ENCODE measurements around the gene IPO11. TPM values are rescaled to one million over a fixed set of nuclear protein-coding genes. Genes with fewer than 3 reads are reported as not detected.

IPO11 gene
- total and polyA plus RNA-seq, 2 of the 13 experiments (the other 11 are each of a cell fraction or from before 2014, with no cell fraction given): 13.9 to 24.4 TPM

GRCh38 chr5:62581836-62582597, 169.5 kb downstream of the IPO11 start:
- H3K79me2 ChIP-seq (ENCODE audit: insufficient read depth, low read length): no peaks in the 10 kb centered on the region
- no peak overlapping the region for H2AFZ ChIP-seq (ENCODE audit: low read length)
- no peak overlapping the region for H3K27ac ChIP-seq (ENCODE audit: extremely low read length, insufficient read depth, low read length)
- POLR2A ChIA-PET: no interaction called here
- H3K9ac ChIP-seq (ENCODE audit: insufficient read depth, low read depth, low read length): no peak overlapping the region
- DNase-seq (ENCODE audit: low spot score): no peak
- CTCF ChIA-PET (ENCODE audit: low intra/inter-chr PET ratio, low total read pairs): no interaction called here
- H3K9me3 ChIP-seq (ENCODE audit: low read length): no peaks in the 10 kb centered on the region
- in situ Hi-C loops (cut with HindIII; ENCODE audit: extremely low pct_ligation_motif_present, low pct_unique_long_range_greater_than_20kb): no loop called here
- intact Hi-C loops (cut with micrococcal nuclease; ENCODE audit: unreplicated experiment): no loop called here
- H3K36me3 ChIP-seq (replicated peaks in 1 of 2; ENCODE audit: control insufficient read depth in 1 of 2, insufficient read depth in 2 of 2, low read length in 2 of 2): peaks cover 0 to 13% of the 10 kb centered on the region in 2 experiments; a peak in 4 of 5 replicates
- H3K4me2 ChIP-seq (ENCODE audit: low read depth, low read length): no peak overlapping the region
- no peak for ATAC-seq
- FAIRE-seq: no peak
- no peaks in the 10 kb centered on the region for H3K4me1 ChIP-seq (ENCODE audit: insufficient read depth, low read length)
- no peaks in the 10 kb centered on the region for H4K20me1 ChIP-seq (ENCODE audit: insufficient read depth, low read length)
- over 99% methylated on average over 8 of the region's 8 CpGs for WGBS (ENCODE audit: low lambda C conversion rate)
- H3K4me3 ChIP-seq (replicated peaks in 1 of 3; ENCODE audit: insufficient read depth in 1 of 3, low read depth in 2 of 3, low read length in 3 of 3): no peak overlapping the region
- no TSS peak for BruUV-seq (replicated peaks)
- H3K27me3 ChIP-seq (ENCODE audit: control insufficient read depth in 1 of 2, insufficient read depth in 2 of 2, low read length in 2 of 2): no peaks in the 10 kb centered on the region
- no peak for TF ChIP-seq TBP (CRISPR knock-in tag; IDR thresholded peaks at IDR 0.05)

- Histone ChIP-seq H3K4me2 (ENCODE audit: low read depth, low read length) (no peak overlapping the region), H3K9me3 (ENCODE audit: low read length) (no peaks in the 10 kb centered on the region), H2AFZ (ENCODE audit: low read length) (no peak overlapping the region), H3K27ac (ENCODE audit: extremely low read length, insufficient read depth, low read length) (no peak overlapping the region), H3K36me3 (replicated peaks in 1 of 2; ENCODE audit: control insufficient read depth in 1 of 2, insufficient read depth in 2 of 2, low read length in 2 of 2) (peaks cover 0 to 13% of the 10 kb centered on the region in 2 experiments; a peak in 4 of 5 replicates), H3K9ac (ENCODE audit: insufficient read depth, low read depth, low read length) (no peak overlapping the region), H3K27me3 (ENCODE audit: control insufficient read depth in 1 of 2, insufficient read depth in 2 of 2, low read length in 2 of 2) (no peaks in the 10 kb centered on the region), H3K4me3 (replicated peaks in 1 of 3; ENCODE audit: insufficient read depth in 1 of 3, low read depth in 2 of 3, low read length in 3 of 3) (no peak overlapping the region), H4K20me1 (ENCODE audit: insufficient read depth, low read length) (no peaks in the 10 kb centered on the region), H3K79me2 (ENCODE audit: insufficient read depth, low read length) (no peaks in the 10 kb centered on the region), H3K4me1 (ENCODE audit: insufficient read depth, low read length) (peaks cover 19% of the 10 kb centered on the region)
- DNase-seq (ENCODE audit: low spot score): no peak
- TF ChIP-seq DMAP1 (CRISPR knock-in tag; IDR thresholded peaks at IDR 0.05) (no peak), KLF16 (CRISPR knock-in tag; IDR thresholded peaks at IDR 0.05) (no peak), NPAS2 (CRISPR knock-in tag; IDR thresholded peaks at IDR 0.05; ENCODE audit: borderline replicate concordance) (no peak), NBN (conservative IDR thresholded peaks at IDR 0.05) (no peak), HNF4A (CRISPR knock-in tag; IDR thresholded peaks at IDR 0.05) (no peak), SIX4 (CRISPR knock-in tag; IDR thresholded peaks at IDR 0.05) (no peak), ZNF850 (CRISPR knock-in tag; conservative IDR thresholded peaks at IDR 0.05) (no peak), POLR2A (IDR thresholded peaks at IDR 0.05; ENCODE audit: insufficient read depth in 1 of 2, low read depth in 2 of 2, low read length in 2 of 2) (no peak), ATF4 (CRISPR knock-in tag; IDR thresholded peaks at IDR 0.05) (no peak), GTF2F1 (IDR thresholded peaks at IDR 0.05; ENCODE audit: low read length) (no peak), BATF2 (CRISPR knock-in tag; IDR thresholded peaks at IDR 0.05) (no peak), ZNF343 (CRISPR knock-in tag; IDR thresholded peaks at IDR 0.05) (no peak), JUND (CRISPR knock-in tag; IDR thresholded peaks at IDR 0.05) (no peak), KDM3A (CRISPR knock-in tag; IDR thresholded peaks at IDR 0.05; ENCODE audit: low read depth) (no peak), KLF6 (CRISPR knock-in tag; IDR thresholded peaks at IDR 0.05) (no peak)
- POLR2A ChIA-PET: no interaction called here
- 97% methylated on average over 3 of the region's 3 CpGs for WGBS (ENCODE audit: low lambda C conversion rate)
- ATAC-seq: no peak
- in situ Hi-C loops (cut with HindIII; ENCODE audit: extremely low pct_ligation_motif_present, low pct_unique_long_range_greater_than_20kb): no loop called here
- CTCF ChIA-PET (ENCODE audit: low intra/inter-chr PET ratio, low total read pairs): no interaction called here
- no peak for FAIRE-seq
- no TSS peak for BruUV-seq (replicated peaks)
- intact Hi-C loops (cut with micrococcal nuclease; ENCODE audit: unreplicated experiment): no loop called here
Observed at GRCh38 chr5:62584391-62584790, 171.8 kb downstream of the IPO11 start.

Data from HepG2 (cell line).